Kidney epithelial cell (primary cell): ENCODE measurements around the gene KCNAB1. TPM values are rescaled to one million over a fixed set of nuclear protein-coding genes. Genes with fewer than 3 reads are reported as not detected.

Experiments
- DNase-seq: peaks from one replicate; pipeline ENCODE4 v3.0.0-alpha.2; 2010; ENCODE audit warnings: low read depth
- H3K27me3 ChIP-seq: 2 replicates; pipeline ENCODE4 v1.6.0; 2011; ENCODE audit warnings: low read length; ENCODE audit not compliant: control insufficient read depth, insufficient read depth
- H3K36me3 ChIP-seq: 2 replicates; pipeline ENCODE4 v1.5.1; 2011; ENCODE audit warnings: low read length; ENCODE audit not compliant: control insufficient read depth, insufficient read depth
- H3K4me3 ChIP-seq: 2 replicates; pipeline ENCODE4 v1.5.1; 2011; ENCODE audit warnings: low read depth, mild to moderate bottlenecking, control low read depth, low read length
- CTCF ChIP-seq: IDR thresholded peaks from 2 replicates; pipeline ENCODE4 v1.5.1; 2011; ENCODE audit warnings: mild to moderate bottlenecking, moderate library complexity, low read length, control low read depth, inconsistent platforms; ENCODE audit not compliant: insufficient read depth, poor library complexity, severe bottlenecking
- total RNA-seq: library from RNA; depleted of rRNA; stranded (reverse); fragments of >200 nt; gene quantifications from 2 replicates; pipeline ENCODE4 v1.2.3, GENCODE V29; 2015

Gene KCNAB1
- total RNA-seq, 1 donor from 2014 or later = not detected

- H3K36me3 ChIP-seq = peaks cover 1% of the 10 kb centered on the region
- no peaks in the 10 kb centered on the region for H3K27me3 ChIP-seq
- no peak overlapping the region for H3K4me3 ChIP-seq
- TF ChIP-seq CTCF = peak; percentile 32
- DNase-seq = peak; percentile 99
Measured at GRCh38 chr3:156535162-156535627, 414.8 kb downstream of the KCNAB1 start.

- Histone ChIP-seq H3K36me3 (peaks cover 1% of the 10 kb centered on the region), H3K27me3 (no peaks in the 10 kb centered on the region), H3K4me3 (no peak overlapping the region)
- no peak for TF ChIP-seq CTCF
- DNase-seq = no peak
Measured at GRCh38 chr3:156535798-156536197, 415.4 kb downstream of the KCNAB1 start.

- Histone ChIP-seq H3K36me3 (peaks cover 1% of the 10 kb centered on the region), H3K4me3 (no peak overlapping the region), H3K27me3 (no peaks in the 10 kb centered on the region)
- DNase-seq = no peak
- TF ChIP-seq CTCF = no peak
Measured at GRCh38 chr3:156536524-156537316, 416.3 kb downstream of the KCNAB1 start.

- no peak overlapping the region for H3K4me3 ChIP-seq
- peaks cover 1% of the 10 kb centered on the region for H3K36me3 ChIP-seq
- TF ChIP-seq CTCF = no peak
- DNase-seq = no peak
- H3K27me3 ChIP-seq = no peaks in the 10 kb centered on the region
Measured at GRCh38 chr3:156539051-156539450, 418.7 kb downstream of the KCNAB1 start.

- no peak for DNase-seq
- Histone ChIP-seq H3K36me3 (peaks cover 1% of the 10 kb centered on the region), H3K27me3 (no peaks in the 10 kb centered on the region), H3K4me3 (no peak overlapping the region)
- TF ChIP-seq CTCF = no peak
Measured at GRCh38 chr3:156539802-156540201, 419.4 kb downstream of the KCNAB1 start.
